HG03460 (cell line): Measurements from ENCODE around the gene EPB41.

Source experiments
- ATAC-seq: cut with Tn5 transposase; IDR thresholded peaks from one replicate; pipeline ENCODE4 v1.9.1; 2021; ENCODE audit not compliant: unreplicated experiment

EPB41 gene

DNA sequence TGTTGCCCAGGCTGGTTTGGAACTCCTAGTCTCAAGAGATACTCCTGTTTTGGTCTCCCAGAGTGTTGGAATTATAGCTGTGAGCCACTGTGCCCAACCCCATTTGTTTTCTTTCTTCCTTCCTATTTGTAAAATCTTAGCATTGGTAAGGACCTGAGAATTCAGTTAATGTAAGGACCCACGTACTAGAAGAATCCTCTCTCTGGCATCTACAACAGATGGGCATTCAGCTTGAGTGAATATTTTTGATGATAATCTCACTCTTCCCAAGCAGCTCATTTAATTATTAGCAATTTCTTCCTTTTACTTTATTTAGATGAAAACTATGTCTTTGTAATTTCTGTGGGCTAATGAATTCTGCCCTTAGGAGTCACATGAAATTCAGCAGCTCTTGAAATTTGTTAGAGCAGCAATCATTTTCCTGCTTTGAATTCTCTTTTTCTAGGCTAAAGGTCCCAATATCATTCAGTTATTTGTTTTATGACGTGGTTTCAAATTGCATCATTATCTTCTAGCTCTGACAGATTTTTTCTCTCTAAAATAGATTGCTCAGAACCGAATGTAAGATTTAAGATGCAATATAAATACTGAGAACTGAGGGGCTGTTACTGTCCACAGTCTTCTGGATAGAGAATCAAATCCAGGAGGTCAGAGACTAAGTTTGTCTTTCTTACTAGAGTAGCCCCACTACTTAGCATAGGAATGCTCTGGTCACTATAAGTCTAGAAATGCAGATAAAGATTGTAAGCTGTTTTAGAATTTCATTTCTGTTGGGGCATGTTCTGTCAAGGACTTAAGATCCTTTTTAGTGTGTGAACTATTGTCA is 59.4 kb downstream of the EPB41 start:
- ATAC-seq, result no peak

DNA sequence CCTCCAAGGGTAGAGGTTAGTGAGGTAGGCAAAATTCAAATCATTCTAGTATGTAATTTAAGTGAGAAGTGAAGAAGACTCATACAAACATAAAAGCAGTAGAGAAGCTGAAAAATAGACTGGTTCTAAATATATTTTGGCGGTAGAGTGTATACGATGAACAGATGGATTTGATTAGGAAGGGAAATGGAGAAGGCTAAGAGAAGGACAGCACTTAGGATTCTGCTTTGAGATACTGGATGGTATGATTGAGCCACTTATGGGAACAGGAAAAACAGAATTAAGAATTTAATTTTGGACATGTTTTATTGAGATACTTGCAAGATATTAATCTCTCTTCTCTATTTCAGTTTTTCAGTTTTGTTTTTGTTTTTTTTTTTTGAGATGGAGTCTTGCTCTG is 60.1 kb downstream of the EPB41 start:
- ATAC-seq, result no peak

DNA sequence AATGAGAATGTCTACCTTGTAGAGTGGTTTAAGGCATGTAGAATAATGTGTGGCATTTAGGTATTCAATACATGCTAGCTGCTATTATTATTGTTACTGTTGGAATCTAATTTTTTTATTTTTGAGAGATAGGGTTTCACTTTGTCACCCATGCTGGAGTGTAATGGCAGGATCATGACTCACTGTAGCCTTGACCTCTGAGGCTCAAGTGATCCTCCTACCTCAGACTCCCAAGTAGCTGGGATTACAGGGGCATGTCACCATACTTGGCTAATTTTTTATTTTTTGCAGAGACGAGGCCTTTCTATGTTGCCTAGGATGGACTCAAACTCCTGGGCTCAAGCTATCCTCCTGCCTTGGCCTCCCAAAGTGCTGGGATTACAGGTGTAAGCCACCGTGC is 61.9 kb downstream of the EPB41 start:
- no peak for ATAC-seq

DNA sequence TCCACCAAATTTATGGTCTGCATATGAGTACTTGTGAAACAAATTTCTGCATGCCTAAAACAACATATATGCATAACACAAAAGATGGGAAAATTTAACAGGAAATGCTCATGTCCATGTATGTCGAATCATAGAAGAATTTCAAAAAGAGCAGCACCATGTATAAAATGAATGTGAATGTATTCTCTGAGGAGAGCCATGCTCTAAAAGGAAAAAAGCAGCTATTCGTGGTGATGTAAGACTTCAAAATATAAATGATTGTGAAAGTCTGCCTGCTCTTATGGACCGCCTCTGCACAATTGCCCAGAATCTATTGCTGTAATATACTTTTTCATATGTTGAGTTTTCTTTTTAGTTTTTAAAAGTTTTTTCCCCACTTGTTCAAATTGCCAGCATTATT is 66.8 kb downstream of the EPB41 start:
- ATAC-seq, result no peak

DNA sequence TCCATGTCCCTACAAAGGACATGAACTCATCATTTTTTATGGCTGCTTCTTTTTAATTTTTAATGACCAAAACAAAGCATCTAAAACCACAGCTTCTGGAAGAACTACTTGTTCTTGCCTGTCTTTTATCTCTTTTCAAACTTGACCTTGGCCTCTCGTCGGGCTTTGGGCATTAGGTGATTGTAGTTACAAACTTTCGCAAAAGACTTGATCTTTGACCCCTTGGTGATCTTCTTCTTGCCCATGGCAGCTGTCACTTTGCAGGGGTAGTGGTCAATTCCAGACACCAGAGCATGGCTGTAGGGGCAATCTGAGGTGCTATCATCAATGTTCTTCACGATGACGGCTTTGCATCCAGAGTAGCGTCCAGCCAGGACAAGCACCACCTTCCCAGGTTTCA is 67.8 kb downstream of the EPB41 start:
- ATAC-seq, result no peak

DNA sequence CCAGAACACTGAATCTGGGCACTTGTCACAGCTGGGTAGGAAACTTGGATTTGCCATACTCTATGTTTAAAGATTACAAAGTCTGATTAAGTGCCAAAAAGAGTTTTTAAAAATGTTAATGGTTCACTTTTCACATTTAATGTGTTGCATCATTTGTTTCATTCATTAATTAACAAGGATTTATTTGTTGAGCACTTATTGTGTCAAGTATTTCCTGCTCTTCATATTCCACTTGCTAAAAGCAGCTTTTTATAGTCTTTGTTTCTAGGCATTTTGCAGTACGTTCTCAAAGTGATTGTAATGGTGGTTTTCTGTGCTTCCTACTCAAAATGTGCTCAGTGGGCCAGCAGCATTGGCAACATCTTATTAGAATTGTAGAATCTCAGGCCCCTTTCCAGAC is 68.7 kb downstream of the EPB41 start:
- ATAC-seq, result no peak

DNA sequence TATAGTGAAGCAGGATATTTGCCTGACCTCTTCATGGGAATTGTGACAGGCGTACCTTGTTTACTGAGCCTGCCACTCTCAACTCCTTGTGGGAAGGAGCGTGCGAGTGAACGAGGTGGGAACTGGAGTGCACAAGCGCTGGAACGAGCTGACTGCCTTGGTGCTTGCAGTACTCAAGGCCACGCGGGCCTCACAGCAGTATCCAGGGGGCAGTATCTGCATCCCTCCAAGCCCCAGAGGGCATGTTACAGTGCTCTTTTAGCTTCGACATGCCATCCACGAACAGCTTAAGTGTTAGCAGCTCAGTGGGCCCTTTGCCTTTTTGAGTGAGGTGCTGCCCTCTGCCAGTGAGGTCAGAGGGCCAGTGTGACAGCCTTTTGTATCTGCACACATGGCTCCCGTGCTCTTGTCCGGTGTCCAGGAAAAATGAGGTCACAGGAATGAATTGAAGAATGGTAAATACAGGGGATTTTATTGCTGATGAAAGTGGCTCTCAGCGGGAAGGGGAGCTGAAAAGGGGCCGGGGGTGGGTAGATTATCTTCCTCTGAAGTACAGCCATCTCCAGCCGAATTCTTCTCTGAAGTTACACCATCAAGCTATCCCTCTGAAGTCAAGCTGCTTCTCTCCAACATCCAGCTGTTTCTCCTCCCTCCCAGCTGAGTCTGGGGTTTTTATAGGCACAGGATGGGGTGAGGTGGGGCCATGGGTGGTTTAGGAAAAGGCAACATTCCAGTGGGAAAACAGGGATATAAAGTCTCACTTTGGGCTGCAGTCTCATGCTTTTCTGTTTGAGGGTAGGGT is 69.3 kb downstream of the EPB41 start:
- no peak for ATAC-seq

DNA sequence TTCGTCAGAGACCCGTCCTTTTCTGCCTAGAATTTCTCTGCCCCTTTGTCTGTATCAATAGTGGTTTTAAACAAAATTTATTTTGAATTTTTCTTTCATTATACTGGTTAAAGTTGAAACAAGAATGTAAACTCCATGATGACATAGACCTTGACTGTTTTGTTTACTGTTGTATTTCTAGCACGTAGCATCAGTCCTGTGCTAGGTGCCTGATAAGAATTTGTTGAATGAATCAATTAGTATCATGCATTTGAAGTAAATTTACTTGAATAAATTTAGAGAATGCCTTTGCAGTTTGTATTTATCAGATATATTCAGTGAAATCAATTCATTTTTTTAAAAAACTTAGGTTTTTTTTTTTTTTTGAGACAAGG is 69.9 kb downstream of the EPB41 start:
- ATAC-seq, result no peak

DNA sequence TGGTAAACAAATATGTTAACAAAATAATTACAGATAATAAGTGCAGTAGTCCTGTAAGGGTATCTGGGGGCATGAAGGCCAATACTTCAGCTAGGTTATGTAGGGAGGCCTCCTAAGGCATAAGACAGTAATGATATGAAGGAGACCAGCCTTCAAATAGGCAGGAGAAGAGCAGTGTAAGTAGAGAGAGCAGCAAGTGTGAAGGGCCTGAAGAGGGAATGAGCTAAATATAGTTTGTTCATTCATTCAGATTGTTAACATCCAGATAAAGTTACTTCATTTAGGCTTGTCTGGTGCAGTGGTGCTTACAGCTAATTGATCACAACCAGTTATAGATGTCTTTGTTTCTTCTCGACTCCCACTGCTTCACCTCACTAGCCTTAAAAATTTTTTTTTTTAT is 71.1 kb downstream of the EPB41 start:
- ATAC-seq, result no peak

DNA sequence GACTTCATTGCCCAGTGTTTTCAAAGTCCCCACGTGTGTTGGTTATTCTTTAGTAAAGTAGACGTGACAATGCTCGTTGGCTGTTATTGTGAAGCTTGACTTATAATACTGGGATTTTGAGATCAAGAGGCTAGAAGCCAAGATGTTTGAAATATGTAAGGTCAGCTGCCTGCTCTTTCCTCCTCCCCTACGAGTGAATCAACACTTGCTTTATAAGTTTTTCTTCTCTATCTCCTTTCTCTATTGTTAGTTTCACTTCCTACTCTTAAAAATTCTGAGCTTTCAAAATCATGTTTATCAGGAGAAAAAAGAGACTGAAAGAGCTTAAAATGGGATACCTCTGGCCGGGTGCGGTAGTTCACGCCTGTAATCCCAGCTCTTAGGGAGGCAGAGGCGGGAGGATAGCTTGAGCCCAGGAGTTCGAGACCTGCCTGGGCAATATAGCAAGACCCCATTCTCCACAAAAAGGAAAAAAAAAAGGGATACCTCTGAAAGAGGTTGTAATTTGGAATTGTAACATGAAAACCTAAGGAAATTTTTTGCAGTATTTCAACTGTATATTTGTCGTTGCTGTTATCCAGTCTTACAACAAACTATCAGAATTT is 72.0 kb downstream of the EPB41 start:
- ATAC-seq, result no peak

DNA sequence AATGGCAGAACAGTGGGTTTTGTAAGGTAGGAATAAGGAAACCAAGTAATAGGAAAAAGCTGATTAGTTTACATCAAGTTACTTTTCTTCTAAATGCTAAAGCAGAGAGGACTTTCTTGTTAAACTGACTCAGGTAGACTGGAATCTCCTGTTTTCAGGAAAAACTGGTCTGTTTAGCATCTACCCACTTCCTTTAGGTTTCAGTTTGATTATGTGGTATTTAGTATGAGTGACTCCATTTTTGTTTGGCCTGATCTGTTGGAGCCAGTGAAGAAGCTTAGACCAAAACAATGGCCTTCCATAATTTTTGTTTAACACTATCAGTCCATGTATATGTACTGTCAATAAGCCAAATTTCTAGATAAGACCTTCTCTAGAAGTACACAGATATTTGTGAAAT is 88.4 kb downstream of the EPB41 start:
- ATAC-seq, result no peak

DNA sequence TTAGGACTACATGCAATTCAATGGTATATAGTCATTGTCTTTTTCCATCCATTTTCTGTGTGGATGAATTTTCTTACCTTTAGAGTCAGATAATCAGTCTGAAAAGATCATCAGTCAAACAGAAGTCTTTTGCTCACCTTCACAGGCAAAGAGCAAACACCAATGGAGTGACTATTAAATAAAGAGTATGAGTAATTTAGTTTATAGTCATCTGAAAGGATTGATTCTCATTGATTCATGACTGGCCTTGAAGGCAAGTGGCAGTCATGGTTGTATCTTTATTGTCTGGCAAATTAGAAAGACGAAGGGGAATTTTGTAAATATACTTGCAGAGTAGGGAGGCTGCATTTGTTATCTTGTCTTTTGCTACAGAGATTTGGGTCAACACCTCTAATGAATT is 89.9 kb downstream of the EPB41 start:
- ATAC-seq, result no peak

DNA sequence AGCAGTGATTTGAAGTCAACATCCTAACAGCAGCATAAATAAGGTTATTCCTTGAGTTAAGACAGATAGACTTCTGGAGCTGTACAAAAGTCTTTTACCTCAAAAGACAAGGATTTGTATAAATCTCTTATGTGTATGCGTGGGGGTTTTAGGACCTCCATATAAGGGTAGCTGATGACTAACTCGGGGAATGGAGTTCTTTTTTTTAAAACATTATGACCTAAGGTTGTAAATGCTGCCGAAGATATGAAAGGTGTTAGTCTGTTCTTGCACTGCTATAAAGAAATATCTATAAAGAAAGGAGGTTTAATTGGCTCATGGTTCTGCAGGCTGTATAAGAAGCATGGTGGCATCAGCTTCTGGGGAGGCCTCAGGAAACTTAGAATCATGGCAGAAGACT is 90.4 kb downstream of the EPB41 start:
- no peak for ATAC-seq

DNA sequence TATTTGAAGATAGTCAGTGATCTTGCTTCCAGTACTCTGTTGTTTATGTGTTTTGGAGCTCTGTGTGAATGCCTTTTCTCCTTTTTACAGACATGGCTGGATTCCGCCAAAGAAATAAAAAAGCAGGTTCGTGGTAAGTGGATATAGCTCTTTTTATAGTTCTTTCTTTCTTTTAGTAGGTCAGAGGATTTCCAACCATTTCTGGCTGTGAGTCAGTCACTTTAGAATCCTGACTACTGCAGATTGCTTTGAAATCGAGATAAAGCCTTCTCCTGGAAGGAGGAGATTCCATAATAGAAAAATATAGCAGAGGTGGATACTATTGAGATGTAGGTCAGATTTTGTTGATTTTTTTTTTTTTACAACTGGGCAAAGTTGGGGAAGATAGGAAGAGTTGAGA is 97.4 kb downstream of the EPB41 start:
- ATAC-seq, result no peak

DNA sequence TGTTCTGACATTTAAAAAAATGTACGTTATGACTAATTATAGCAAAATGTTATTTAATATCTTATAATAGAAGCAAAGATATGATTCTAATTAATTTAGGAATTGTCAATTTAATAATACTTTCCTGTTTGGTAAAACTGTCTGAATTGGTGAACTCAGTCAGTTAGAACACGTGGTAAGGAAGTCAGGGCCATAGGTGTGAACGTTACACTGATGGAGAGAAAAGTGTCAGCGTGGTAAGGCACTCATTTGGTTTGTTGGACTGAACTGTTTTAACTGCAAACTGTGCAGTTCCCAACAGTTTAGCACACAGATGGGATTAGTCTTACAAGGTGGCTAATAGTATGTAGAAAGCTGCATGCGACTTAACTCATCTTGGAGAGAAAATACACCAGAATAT is 102.9 kb downstream of the EPB41 start:
- ATAC-seq, result no peak

DNA sequence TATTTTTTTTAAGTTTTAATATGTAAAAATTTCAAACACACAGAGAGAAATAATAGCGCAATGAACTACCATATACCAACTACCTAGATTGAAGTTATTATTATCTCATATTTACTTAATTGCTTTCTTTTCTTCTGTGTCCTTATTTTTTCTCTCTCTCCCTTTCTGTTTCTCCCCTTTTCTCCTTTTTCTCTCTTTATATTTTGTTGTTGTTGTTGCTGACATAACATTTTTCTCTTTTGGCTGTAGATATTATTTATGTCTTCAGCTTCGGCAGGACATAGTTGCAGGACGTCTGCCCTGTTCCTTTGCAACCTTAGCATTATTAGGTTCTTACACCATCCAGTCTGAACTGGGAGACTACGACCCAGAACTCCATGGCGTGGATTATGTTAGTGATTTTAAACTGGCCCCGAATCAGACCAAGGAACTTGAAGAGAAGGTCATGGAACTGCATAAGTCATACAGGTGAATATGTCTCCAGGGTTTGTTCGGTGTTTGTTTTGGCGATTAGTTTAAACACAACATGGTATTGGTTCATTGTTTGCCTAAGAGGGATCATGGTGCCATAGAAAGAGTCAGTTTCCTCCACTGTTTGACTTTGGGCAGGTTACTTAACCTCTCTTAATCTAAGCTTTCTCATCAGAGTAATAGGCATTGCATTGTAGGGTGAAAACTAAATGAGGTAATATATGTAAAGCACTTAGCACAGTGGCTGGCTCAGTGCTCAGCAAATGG is 103.8 kb downstream of the EPB41 start:
- no peak for ATAC-seq

DNA sequence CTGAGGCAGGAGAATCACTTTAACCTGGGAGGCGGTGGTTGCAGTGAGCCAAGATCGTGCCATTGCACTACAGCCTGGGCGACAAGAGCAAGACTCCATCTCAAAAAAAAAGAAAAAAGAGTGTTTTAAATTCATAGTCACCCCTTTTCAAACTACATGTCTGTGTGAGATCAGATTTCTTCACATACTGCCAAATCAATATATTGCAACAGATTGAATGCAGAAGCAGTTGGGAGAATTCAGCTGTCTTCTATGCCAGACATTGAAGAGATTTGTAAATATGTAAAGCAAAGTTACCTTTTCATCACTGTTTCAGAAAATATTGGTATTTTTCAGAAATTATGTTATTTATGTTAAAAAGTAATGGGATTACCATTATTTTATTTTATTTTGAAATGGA is 108.3 kb downstream of the EPB41 start:
- ATAC-seq, result no peak

DNA sequence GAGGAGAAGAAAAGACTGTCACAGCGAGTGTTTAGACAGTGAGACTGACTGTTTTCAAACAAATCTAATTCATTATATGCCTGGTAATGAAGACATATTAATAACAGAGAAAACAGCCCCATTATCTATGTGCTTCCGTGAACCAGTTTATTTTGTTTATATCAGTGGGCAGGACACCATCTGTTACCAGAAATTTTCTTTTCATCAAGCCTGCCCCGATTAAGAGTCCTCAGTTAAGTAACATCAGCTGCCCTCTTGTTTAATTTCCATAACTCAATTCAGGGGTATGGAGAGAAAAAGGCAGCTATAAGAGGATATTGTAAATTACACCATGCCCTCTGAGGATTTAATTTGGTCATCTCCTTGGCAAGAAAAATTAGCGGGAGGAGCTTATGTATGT is 115.3 kb downstream of the EPB41 start:
- ATAC-seq, result no peak

DNA sequence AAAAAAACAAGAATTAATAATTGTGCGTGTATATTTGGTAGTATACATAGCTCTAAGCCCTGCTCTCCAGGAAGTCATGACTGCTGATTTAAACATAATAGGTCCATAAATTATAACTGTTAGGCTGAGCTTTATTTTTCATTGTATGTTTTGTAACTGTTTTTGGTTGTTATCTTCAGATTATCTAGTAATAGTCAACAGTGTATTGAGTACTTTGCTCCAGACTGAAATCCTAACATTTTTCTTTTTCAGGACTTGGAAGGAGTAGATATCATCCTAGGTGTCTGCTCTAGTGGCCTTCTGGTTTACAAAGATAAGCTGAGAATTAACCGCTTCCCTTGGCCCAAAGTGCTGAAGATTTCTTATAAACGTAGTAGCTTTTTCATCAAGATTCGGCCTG is 118.5 kb downstream of the EPB41 start:
- no peak for ATAC-seq

DNA sequence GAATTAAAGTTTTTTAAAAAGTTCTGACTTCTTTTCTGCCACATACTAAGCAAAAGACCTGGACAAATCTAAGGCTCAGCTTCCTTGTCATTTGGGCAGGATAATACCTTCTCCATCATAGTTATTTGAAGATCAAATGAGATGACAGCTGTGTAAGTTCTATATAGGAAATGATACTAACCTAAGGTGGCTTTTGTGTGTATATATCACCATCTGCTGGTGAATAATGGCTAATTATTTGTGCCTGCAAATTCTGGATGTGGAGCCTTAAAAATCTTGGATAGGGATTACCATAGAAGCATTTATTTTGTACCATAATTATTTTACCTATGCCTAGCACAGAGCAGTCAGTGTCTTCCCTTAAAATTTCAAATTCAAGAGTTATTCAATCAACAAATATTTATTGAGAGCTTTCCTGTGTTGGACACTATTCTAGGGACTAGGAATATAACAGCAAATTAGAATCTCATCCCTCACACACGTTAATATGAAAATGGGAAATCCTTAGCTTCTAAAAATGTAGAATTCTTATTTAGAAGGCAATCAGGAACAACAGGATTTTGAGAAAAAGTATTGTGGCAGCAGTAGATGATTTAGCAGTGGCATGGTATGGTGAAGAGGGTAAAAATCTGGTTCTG is 119.6 kb downstream of the EPB41 start:
- no peak for ATAC-seq
